Heart left ventricle (tissue), 16 donors: ENCODE results near the gene DAP. TPM values are rescaled to one million over a fixed set of nuclear protein-coding genes. Genes with fewer than 3 reads are reported as not detected.

Experiments
- ATAC-seq, 4 donors: fragments of 200-7000 bp; cut with Tn5 transposase; one replicate each; pipeline ENCODE4 v1.9.1; 2020 to 2022; ENCODE audit warnings: moderate library complexity in 4 of 4, mild to moderate bottlenecking in 3 of 4, moderate number of reproducible peaks in 1 of 4
- DNase-seq, 5 donors: peaks; one replicate each; pipeline ENCODE4 v3.0.0-alpha.2; 2020
- H3K27ac ChIP-seq, 12 donors: fragments of 200-600 bp; sonication (generic) in 4 of 12; one replicate each; pipeline versions ENCODE4 v1.5.0 to v1.8.0; 2016 to 2022; ENCODE audit warnings: mild to moderate bottlenecking in 2 of 12
- H3K27me3 ChIP-seq, 9 donors: fragments of 200-600 bp; sonication (generic) in 2 of 9; one replicate each; pipeline versions ENCODE4 v1.5.1 to v1.8.0; 2016 to 2022; ENCODE audit warnings: mild to moderate bottlenecking in 3 of 9
- H3K36me3 ChIP-seq, 9 donors: fragments of 200-600 bp; sonication (generic) in 2 of 9; one replicate each; pipeline versions ENCODE4 v1.5.0 to v1.8.0; 2018 to 2022; ENCODE audit warnings: mild to moderate bottlenecking in 2 of 9
- H3K4me1 ChIP-seq, 12 donors: fragments of 200-600 bp; sonication (generic) in 4 of 12; one replicate each; pipeline versions ENCODE4 v1.5.0 to v1.8.0; 2016 to 2022; ENCODE audit warnings: mild to moderate bottlenecking in 3 of 12
- H3K4me3 ChIP-seq, 12 donors: fragments of 200-600 bp; sonication (generic) in 4 of 12; one replicate each; pipeline versions ENCODE4 v1.5.0 to v1.8.0; 2017 to 2022; ENCODE audit warnings: mild to moderate bottlenecking in 9 of 12, moderate library complexity in 4 of 12
- H3K9me3 ChIP-seq, 12 donors: fragments of 200-600 bp; sonication (generic) in 4 of 12; one replicate each; pipeline versions ENCODE4 v1.5.0 to v1.8.0; 2016 to 2022; ENCODE audit warnings: mild to moderate bottlenecking in 1 of 12
- CTCF ChIP-seq, 12 donors: fragments of 200-600 bp; sonication (generic) in 4 of 12; IDR thresholded peaks; one replicate each; pipeline versions ENCODE4 v1.5.0 to v1.8.0; 2018 to 2022; ENCODE audit warnings: antibody characterized with exemption in 12 of 12, mild to moderate bottlenecking in 5 of 12
- POLR2A ChIP-seq, 2 donors: fragments of 450-650 bp; IDR thresholded peaks; one replicate each; pipeline ENCODE4 v1.6.1; 2017; ENCODE audit warnings: antibody characterized with exemption in 2 of 2, mild to moderate bottlenecking in 2 of 2, moderate library complexity in 2 of 2
- WGBS, 4 donors: extraction: QIAGEN DNeasy Blood & Tissue Kit in 2 of 4; methylation state at CpG; one replicate each; pipeline versions ENCODE4 v1.1.5 to v1.1.7; 2013 to 2018; 5-methylcytosine and 5-hydroxymethylcytosine counted together
- intact Hi-C, 10 donors: fragments of 100-400 bp; cut with DNase I; formaldehyde crosslinking; loops; one replicate each; pipeline versions ENCODE4 v1.11.1 to v1.14.2; 2022
- polyA plus RNA-seq, 2 donors: library from polyadenylated mRNA; stranded (reverse); fragments of 200-250 nt; gene quantifications; one replicate each; pipeline ENCODE4 v1.2.3, GENCODE V29; 2013
- total RNA-seq, 9 donors: library from RNA; depleted of rRNA in 2 of 9; stranded (reverse); fragments of >200 nt in 2 of 9; fragmentation: NEBNext Ultra II Directional in 3 of 9; extraction: Animal tissue kit (Norgen Biotek cat#: 25700) in 3 of 9; gene quantifications; one replicate each; pipeline versions ENCODE4 v1.1.0 to v1.2.4, GENCODE V29; 2016 to 2023
- donor health status: ischemic (EF 13 %, LVEDD 7.1; RV severe dilation, severe dysfunction).
- donor health status: healthy with polysubstance abuse.
- donor health status: DM: no; HTN: yes; CAD: no.
- donor health status: DM: no; HTN: no; CAD: no.
- donor health status: ischemic (EF 25% LVEDD 6.9; RV normal size, moderate dysfunction).
- donor health status: ischemic (EF 25% LVEDD 5.7; RV mildly dilated, moderate dysfunction).
- donor health status: healthy.
- donor health status: DM: yes; HTN: yes; CAD: no.
- donor health status: ischemic (EF 35%, LVEDD 5.7; RV mildly dilated, moderate dysfunction).
- donor health status: nonischemic (EF 11% LVEDD 7.7; RV severe dilation, severe dysfunction).
- donor health status: DM: yes; HTN: yes; CAD: no.
- donor health status: PGD.
- donor health status: ischemic (EF 29% LVEDD 5.4; RV normal size, mild dysfunction).
- donor health status: nonischemic (EF 23%, LVEDD 6.1; RV moderate dilation, normal function).

DAP gene
- total and polyA plus RNA-seq, 11 donors = 13.8 to 61.6 (median 28.5) TPM

GRCh38 chr5:10768328-10768899 lies 7.4 kb upstream of the DAP start:
- no peak for TF ChIP-seq CTCF (IDR thresholded peaks at IDR 0.05)
- TF ChIP-seq POLR2A (IDR thresholded peaks at IDR 0.05) = no peak
- DNase-seq = no peak
- Histone ChIP-seq H3K36me3 (no peaks in the 10 kb centered on the region), H3K27me3 (no peaks in the 10 kb centered on the region), H3K4me1 (peaks cover 0 to 7% (median 0%) of the 10 kb centered on the region in 12 donors), H3K4me3 (no peak overlapping the region), H3K27ac (no peak overlapping the region), H3K9me3 (no peaks in the 10 kb centered on the region)
- intact Hi-C loops = loop anchor here in 3 of 10 donors (10.0 kb wide), 3 partner anchors 64 to 414 kb away; partner anchors contain the start of gene MARCHF6 (in 1 of the 3)
- no peak for ATAC-seq
- 43 to 86% (median 72%) methylated on average over 3 of the region's 3 CpGs for WGBS, 4 donors

- peaks cover 0 to 38% (median 16%) of the 10 kb centered on the region in 12 donors for H3K4me1 ChIP-seq
- DNase-seq = no peak
- intact Hi-C loops = loop anchor here in 4 of 10 donors (5.0 to 10.0 kb wide), 4 partner anchors 56 to 408 kb away; partner anchors contain the start of gene MARCHF6 (in 1 of the 4)
- no peak overlapping the region for H3K4me3 ChIP-seq
- ATAC-seq = no peak
- H3K9me3 ChIP-seq = no peaks in the 10 kb centered on the region
- WGBS, 4 donors = 73 to 88% (median 80%) methylated on average over 10 of the region's 10 CpGs
- no peaks in the 10 kb centered on the region for H3K27me3 ChIP-seq
- H3K27ac ChIP-seq = peak overlapping the region in 5 of 12 donors; percentile 94 to 99 (median 95)
- TF ChIP-seq CTCF (IDR thresholded peaks at IDR 0.05) (no peak), POLR2A (IDR thresholded peaks at IDR 0.05) (no peak)
- no peaks in the 10 kb centered on the region for H3K36me3 ChIP-seq
These were observed 1.9 kb upstream of the DAP start for GRCh38 chr5:10762776-10763500.

- intact Hi-C loops = loop anchor here in 5 of 10 donors (1.0 to 10.0 kb wide), 7 partner anchors 37 to 407 kb away; partner anchors contain the start of gene MARCHF6 (in 1 of the 5)
- Histone ChIP-seq H3K4me1 (peaks cover 0 to 43% (median 21%) of the 10 kb centered on the region in 12 donors), H3K27ac (peak overlapping the region; percentile 83 to 99 (median 95)), H3K36me3 (no peaks in the 10 kb centered on the region), H3K4me3 (peak overlapping the region in 10 of 12 donors; percentile 59 to 89 (median 75)), H3K27me3 (no peaks in the 10 kb centered on the region), H3K9me3 (no peaks in the 10 kb centered on the region)
- ATAC-seq (peak in 2 of 4 donors; percentile 7 to 51), DNase-seq (peak in 4 of 5 donors; percentile 36 to 61 (median 54))
- TF ChIP-seq POLR2A (IDR thresholded peaks at IDR 0.05) = no peak
- no peak for TF ChIP-seq CTCF (IDR thresholded peaks at IDR 0.05)
- WGBS, 4 donors = 71 to 80% (median 76%) methylated on average over 17 of the region's 17 CpGs
These were observed 1.1 kb upstream of the DAP start for GRCh38 chr5:10761933-10762775.
